ENCODE measurements around the gene BLOC1S3.

DNA sequence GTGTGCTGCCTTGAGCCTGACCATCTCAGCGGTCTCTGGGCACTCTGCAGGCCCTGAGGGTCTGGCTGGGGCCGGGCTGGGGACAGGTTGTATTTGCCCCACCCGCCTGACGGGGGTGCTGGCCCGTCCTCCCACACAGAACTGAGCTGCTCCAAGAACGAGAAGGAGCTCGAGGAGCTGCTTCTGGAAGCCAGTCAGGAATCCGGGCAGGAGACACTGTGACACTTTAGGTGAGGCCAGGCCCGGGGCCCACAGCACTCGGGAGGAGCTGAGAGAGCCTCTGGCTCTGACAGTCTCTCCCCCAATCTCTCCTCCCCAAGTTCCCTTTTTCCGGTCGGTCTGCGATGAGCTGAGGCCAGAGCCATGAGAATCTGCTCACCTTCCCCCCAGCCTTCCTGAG, 32.3 kb upstream of the BLOC1S3 start:
- TF ChIP-seq, protein P1, sequence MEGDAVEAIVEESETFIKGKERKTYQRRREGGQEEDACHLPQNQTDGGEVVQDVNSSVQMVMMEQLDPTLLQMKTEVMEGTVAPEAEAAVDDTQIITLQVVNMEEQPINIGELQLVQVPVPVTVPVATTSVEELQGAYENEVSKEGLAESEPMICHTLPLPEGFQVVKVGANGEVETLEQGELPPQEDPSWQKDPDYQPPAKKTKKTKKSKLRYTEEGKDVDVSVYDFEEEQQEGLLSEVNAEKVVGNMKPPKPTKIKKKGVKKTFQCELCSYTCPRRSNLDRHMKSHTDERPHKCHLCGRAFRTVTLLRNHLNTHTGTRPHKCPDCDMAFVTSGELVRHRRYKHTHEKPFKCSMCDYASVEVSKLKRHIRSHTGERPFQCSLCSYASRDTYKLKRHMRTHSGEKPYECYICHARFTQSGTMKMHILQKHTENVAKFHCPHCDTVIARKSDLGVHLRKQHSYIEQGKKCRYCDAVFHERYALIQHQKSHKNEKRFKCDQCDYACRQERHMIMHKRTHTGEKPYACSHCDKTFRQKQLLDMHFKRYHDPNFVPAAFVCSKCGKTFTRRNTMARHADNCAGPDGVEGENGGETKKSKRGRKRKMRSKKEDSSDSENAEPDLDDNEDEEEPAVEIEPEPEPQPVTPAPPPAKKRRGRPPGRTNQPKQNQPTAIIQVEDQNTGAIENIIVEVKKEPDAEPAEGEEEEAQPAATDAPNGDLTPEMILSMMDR (IDR thresholded peaks at IDR 0.05): peak in 2 of 6 experiments; percentile 25 to 32
- no peak for TF ChIP-seq POLR2A (IDR thresholded peaks at IDR 0.05)

Data from thyroid gland (tissue), 4 donors.